GM12878 (cell line): ENCODE results near the gene LDB3. TPM values are rescaled to one million over a fixed set of nuclear protein-coding genes. Genes with fewer than 3 reads are reported as not detected.

Experiments used
- ASH2L ChIP-seq: fragments of 300-600, 200-600 bp; sonication (generic); IDR thresholded peaks from 2 replicates; pipeline ENCODE4 v1.6.1; 2017; ENCODE audit warnings: low read depth, mild to moderate bottlenecking, borderline replicate concordance
- ATF2 ChIP-seq: IDR thresholded peaks from 2 replicates; pipeline ENCODE4 v1.6.1; 2012; ENCODE audit warnings: low read length, inconsistent platforms
- BCLAF1 ChIP-seq: fragments of 450-650 bp; IDR thresholded peaks from 2 replicates; pipeline ENCODE4 v1.6.1; 2017; ENCODE audit warnings: antibody characterized with exemption, mild to moderate bottlenecking, moderate library complexity
- BHLHE40 ChIP-seq, 2 experiments: fragments of 450-650 bp in 1 of 2; IDR thresholded peaks; 2 replicates each; pipeline ENCODE4 v1.6.1; 2011 to 2017; ENCODE audit warnings: low read depth in 2 of 2, borderline replicate concordance in 1 of 2, improper control_type of control experiment in 1 of 2, low read length in 1 of 2, mild to moderate bottlenecking in 1 of 2
- CREM ChIP-seq: IDR thresholded peaks from 2 replicates; pipeline ENCODE4 v1.6.1; 2014; ENCODE audit warnings: antibody characterized with exemption, low read depth
- ESRRA ChIP-seq: IDR thresholded peaks from 2 replicates; pipeline ENCODE4 v1.6.1; 2012; ENCODE audit warnings: mild to moderate bottlenecking, low read length, improper control_type of control experiment
- FOXK2 ChIP-seq: fragments of 450-650 bp; IDR thresholded peaks from 2 replicates; pipeline ENCODE4 v1.6.1; 2017; ENCODE audit warnings: mild to moderate bottlenecking, moderate library complexity
- IRF4 ChIP-seq: IDR thresholded peaks from 2 replicates; pipeline ENCODE4 v1.6.1; 2011; ENCODE audit warnings: low read depth, low read length
- MTA2 ChIP-seq: fragments of 450-650 bp; IDR thresholded peaks from 2 replicates; pipeline ENCODE4 v1.6.1; 2016; ENCODE audit warnings: low read depth, mild to moderate bottlenecking, moderate library complexity
- NBN ChIP-seq: fragments of 450-650 bp; IDR thresholded peaks from 2 replicates; pipeline ENCODE4 v1.6.1; 2016
- NFYB ChIP-seq: IDR thresholded peaks from 2 replicates; pipeline ENCODE4 v1.6.1; 2011; ENCODE audit warnings: low read depth, mild to moderate bottlenecking, low read length, improper control_type of control experiment, moderate library complexity; ENCODE audit not compliant: insufficient read depth
- NR2F1 ChIP-seq: fragments of 450-650 bp; conservative IDR thresholded peaks from 2 replicates; pipeline ENCODE4 v1.6.1; 2017; ENCODE audit warnings: mild to moderate bottlenecking
- PAX8 ChIP-seq: fragments of 450-650 bp; IDR thresholded peaks from 2 replicates; pipeline ENCODE4 v1.6.1; 2017; ENCODE audit warnings: mild to moderate bottlenecking, moderate library complexity
- PBX3 ChIP-seq: IDR thresholded peaks from 2 replicates; pipeline ENCODE4 v1.6.1; 2011; ENCODE audit warnings: mild to moderate bottlenecking, low read depth, low read length, moderate library complexity; ENCODE audit not compliant: insufficient replicate concordance
- PML ChIP-seq: IDR thresholded peaks from 2 replicates; pipeline ENCODE4 v1.6.1; 2012; ENCODE audit warnings: low read length, inconsistent platforms
- RELA ChIP-seq: fragments of 450-650 bp; IDR thresholded peaks from 2 replicates; pipeline ENCODE4 v1.8.0; 2014; ENCODE audit warnings: borderline replicate concordance; ENCODE audit not compliant: partially characterized antibody
- RELB ChIP-seq: fragments of 450-650 bp; IDR thresholded peaks from 2 replicates; pipeline ENCODE4 v1.6.1; 2017; ENCODE audit warnings: low read depth, mild to moderate bottlenecking, moderate library complexity
- RUNX3 ChIP-seq: IDR thresholded peaks from 2 replicates; pipeline ENCODE4 v1.6.1; 2012; ENCODE audit warnings: low read length, inconsistent platforms
- SIX5 ChIP-seq: IDR thresholded peaks from 2 replicates; pipeline ENCODE4 v1.6.1; 2011; ENCODE audit warnings: mild to moderate bottlenecking, low read depth, low read length, moderate library complexity; ENCODE audit not compliant: severe bottlenecking
- SMAD1 ChIP-seq: fragments of 450-650 bp; IDR thresholded peaks from 2 replicates; pipeline ENCODE4 v1.6.1; 2018; ENCODE audit warnings: mild to moderate bottlenecking, low read depth; ENCODE audit not compliant: partially characterized antibody
- STAT1 ChIP-seq: fragments of 450-650 bp; conservative IDR thresholded peaks from 2 replicates; pipeline ENCODE4 v1.6.1; 2014; ENCODE audit warnings: antibody characterized with exemption, mild to moderate bottlenecking
- TBL1XR1 ChIP-seq: IDR thresholded peaks from 2 replicates; pipeline ENCODE4 v1.6.1; 2012; ENCODE audit warnings: low read depth, low read length, improper control_type of control experiment
- TCF12 ChIP-seq: IDR thresholded peaks from 2 replicates; pipeline ENCODE4 v1.6.1; 2011; ENCODE audit warnings: low read depth, mild to moderate bottlenecking, low read length
- ZSCAN29 ChIP-seq: fragments of 450-650 bp; IDR thresholded peaks from 2 replicates; pipeline ENCODE4 v1.6.1; 2017; ENCODE audit warnings: mild to moderate bottlenecking, moderate library complexity
- polyA plus RNA-seq, 11 experiments: library from polyadenylated mRNA; depleted of rRNA in 4 of 11; unstranded in 6 of 11; stranded (reverse) in 5 of 11; fragments of >200 nt; fragmentation: Nextera tagmentation in 4 of 11; fragmentation: Illumina TruSeq in 1 of 11; extraction: Ambion mirVana in 4 of 11; extraction: Trizol in 1 of 11; gene quantifications; 1 replicate in 1 of 11; 2 replicates in 10 of 11; pipeline versions ENCODE4 v1.2.1 to v1.2.3, GENCODE V29; 2011 to 2016; ENCODE audit warnings: inconsistent platforms in 2 of 11, missing spikeins in 2 of 11, low read depth in 1 of 11
- total RNA-seq, 4 experiments: library from RNA; depleted of rRNA in 3 of 4; stranded (reverse); fragments of >200 nt in 3 of 4; fragmentation: Illumina TruSeq in 1 of 4; extraction: Trizol in 1 of 4; gene quantifications; 2 replicates each; pipeline versions ENCODE4 v1.2.1 to v1.2.3, GENCODE V29; 2013 to 2021

Gene LDB3
- total and polyA plus RNA-seq, 10 of the 15 experiments (the other 5 are each of a cell fraction or from before 2014, with no cell fraction given), result 0.02 to 0.07 (median 0.04) TPM; not detected in 1

- TF ChIP-seq RELB, result peak; percentile 31; the same call in 1 of the 2 replicates
- TF ChIP-seq FOXK2, result no peak
- 0 out of 2 replicates have a peak, but pooled peaks have one; percentile 15 for TF ChIP-seq STAT1
- TF ChIP-seq NBN, result no peak
- no peak for TF ChIP-seq MTA2
- TF ChIP-seq RELA, result no peak
- no peak for TF ChIP-seq NFYB
- peak; percentile 63; the same call in 1 of the 2 replicates for TF ChIP-seq TCF12
- TF ChIP-seq CREM, result no peak
- no peak for TF ChIP-seq SMAD1
- no peak for TF ChIP-seq BCLAF1
- TF ChIP-seq ESRRA, result no peak
- 0 out of 2 replicates have a peak, but pooled peaks have one; percentile 65 for TF ChIP-seq ZSCAN29
- peak; percentile 23; the same call in 1 of the 2 replicates for TF ChIP-seq RUNX3
- TF ChIP-seq SIX5, result no peak
- no peak for TF ChIP-seq PAX8
- peak in 1 of 2 experiments; percentile 68; a peak in 2 of 4 replicates for TF ChIP-seq BHLHE40 (IDR thresholded peaks at IDR 0.05; ENCODE audit: borderline replicate concordance in 1 of 2, low read depth in 2 of 2, low read length in 1 of 2)
- TF ChIP-seq PBX3, result no peak
- TF ChIP-seq TBL1XR1, result 0 out of 2 replicates have a peak, but pooled peaks have one; percentile 8
- no peak for TF ChIP-seq ATF2
- no peak for TF ChIP-seq IRF4
- TF ChIP-seq ASH2L, result no peak; the same call in 1 of the 2 replicates
- peak; percentile 8; the same call in 1 of the 2 replicates for TF ChIP-seq NR2F1
- TF ChIP-seq PML, result no peak
These were observed 87.6 kb downstream of the LDB3 start (continued) for GRCh38 chr10:86755740-86756510.
